ENCODE results near the gene SLC23A3.
A peak's percentile ranks its signal among the peaks of the same experiment; 100 is the strongest.

SLC23A3 gene

GRCh38 chr2:219174801-219175200, 5.0 kb upstream of the SLC23A3 start:
- no peak for TF ChIP-seq CTCF (IDR thresholded peaks at IDR 0.05; ENCODE audit: extremely low read depth, insufficient read depth, missing control alignments)
- in situ Hi-C loops (cut with MboI; ENCODE audit: low pct_unique_long_range_greater_than_20kb, low sequenced_read_pairs, unreplicated experiment), result loop anchor here (5.0 to 10.0 kb wide), 2 partner anchors 32 to 120 kb away; partner anchors contain the start of gene ZFAND2B
- DNase-seq (ENCODE audit: low spot score), result no peak

DNA sequence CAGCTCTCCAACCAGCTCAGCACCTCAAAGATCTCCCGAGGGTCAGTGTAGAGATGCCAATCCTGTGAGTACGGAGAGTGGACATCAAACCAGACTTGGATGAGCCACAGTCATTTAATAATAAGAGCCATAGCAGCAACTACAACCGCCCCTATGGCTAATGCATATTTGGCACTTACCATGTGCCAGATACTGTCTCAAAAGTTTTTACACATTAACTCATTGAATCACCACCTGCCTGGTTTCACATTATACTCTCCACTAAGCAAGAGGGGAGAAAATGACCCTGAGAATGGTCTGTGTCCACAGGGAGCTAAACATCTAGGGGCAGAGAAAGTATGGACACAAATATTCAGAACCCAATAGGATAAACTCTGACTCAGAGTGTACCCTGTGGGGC, 4.3 kb upstream of the SLC23A3 start:
- no peak for DNase-seq (ENCODE audit: low spot score)
- in situ Hi-C loops (cut with MboI; ENCODE audit: low pct_unique_long_range_greater_than_20kb, low sequenced_read_pairs, unreplicated experiment), result loop anchor here (5.0 to 10.0 kb wide), 2 partner anchors 33 to 121 kb away; partner anchors contain the start of gene ZFAND2B
- no peak for TF ChIP-seq CTCF (IDR thresholded peaks at IDR 0.05; ENCODE audit: extremely low read depth, insufficient read depth, missing control alignments)

DNA sequence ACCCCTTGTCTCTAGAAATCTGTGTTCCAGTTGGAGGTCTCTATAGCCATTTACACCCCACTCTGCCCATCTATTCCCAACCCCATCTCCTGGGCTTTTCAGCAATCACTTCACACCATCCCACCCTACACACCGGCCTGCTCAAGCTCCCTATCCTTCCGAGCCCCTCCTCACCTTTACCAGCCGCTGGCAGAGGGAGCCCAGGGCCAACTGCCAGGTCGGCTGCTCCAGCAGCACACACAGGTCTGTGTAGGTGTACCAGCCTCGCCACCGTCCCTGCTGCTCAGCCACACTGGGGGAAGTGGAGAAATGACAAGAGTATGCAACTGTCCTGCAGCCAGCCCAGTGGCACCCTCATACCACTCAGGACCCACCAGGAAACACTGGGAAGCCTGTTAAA, 3.3 kb upstream of the SLC23A3 start:
- in situ Hi-C loops (cut with MboI; ENCODE audit: low pct_unique_long_range_greater_than_20kb, low sequenced_read_pairs, unreplicated experiment), result loop anchor here (5.0 to 10.0 kb wide), 2 partner anchors 34 to 122 kb away; partner anchors contain the start of gene ZFAND2B
- DNase-seq (ENCODE audit: low spot score), result no peak
- TF ChIP-seq CTCF (IDR thresholded peaks at IDR 0.05; ENCODE audit: extremely low read depth, insufficient read depth, missing control alignments), result no peak

- no peak for TF ChIP-seq CTCF (IDR thresholded peaks at IDR 0.05; ENCODE audit: extremely low read depth, insufficient read depth, missing control alignments)
- DNase-seq (ENCODE audit: low spot score), result no peak
- in situ Hi-C loops (cut with MboI; ENCODE audit: low pct_unique_long_range_greater_than_20kb, low sequenced_read_pairs, unreplicated experiment), result loop anchor here (5.0 to 10.0 kb wide), 2 partner anchors 35 to 122 kb away; partner anchors contain the start of gene ZFAND2B
These were observed 2.7 kb upstream of the SLC23A3 start for GRCh38 chr2:219172231-219173154.

DNA sequence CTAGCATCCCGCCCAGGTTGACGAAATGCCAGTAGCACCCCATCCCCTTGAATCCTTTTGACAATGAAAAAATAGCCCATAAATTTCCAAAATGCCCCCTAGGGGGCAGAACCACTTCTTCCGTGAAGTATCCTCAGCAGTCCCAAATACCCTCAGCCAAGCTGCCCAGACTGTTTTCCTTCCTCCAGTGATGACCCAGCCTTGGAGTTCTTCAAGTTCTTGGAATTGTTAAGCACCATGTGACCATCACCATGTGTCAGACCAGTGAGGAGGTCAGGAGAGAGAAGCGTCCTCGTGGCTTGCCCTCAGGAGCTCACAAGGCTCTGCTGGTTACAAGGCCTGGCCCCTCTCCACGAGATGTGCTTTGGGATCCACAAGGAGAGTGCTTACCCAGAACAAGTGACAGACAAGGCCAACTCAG, 1.4 kb upstream of the SLC23A3 start:
- TF ChIP-seq CTCF (IDR thresholded peaks at IDR 0.05; ENCODE audit: extremely low read depth, insufficient read depth, missing control alignments), result peak; percentile 58

GRCh38 chr2:219168932-219169331, 897 bp downstream of the SLC23A3 start:
- in situ Hi-C loops (cut with MboI; ENCODE audit: low pct_unique_long_range_greater_than_20kb, low sequenced_read_pairs, unreplicated experiment), result no loop called here

More for the DNA sequence above, 1.4 kb upstream of the SLC23A3 start:
- in situ Hi-C loops (cut with MboI; ENCODE audit: low pct_unique_long_range_greater_than_20kb, low sequenced_read_pairs, unreplicated experiment), result loop anchor here (5.0 to 10.0 kb wide), 2 partner anchors 36 to 124 kb away; partner anchors contain the start of gene ZFAND2B
- peak; percentile 44 for DNase-seq (ENCODE audit: low spot score)

More at GRCh38 chr2:219168932-219169331, 897 bp downstream of the SLC23A3 start:
- no peak for DNase-seq (ENCODE audit: low spot score)
- TF ChIP-seq CTCF (IDR thresholded peaks at IDR 0.05; ENCODE audit: extremely low read depth, insufficient read depth, missing control alignments), result no peak

All from GM13977 (cell line).